ENCODE data around the gene DICER1. TPM values are rescaled to one million over a fixed set of nuclear protein-coding genes. Genes with fewer than 3 reads are reported as not detected.

Gene DICER1
- polyA plus RNA-seq, 1 donor (not counting 4 experiments of a cell fraction or from before 2014, with no cell fraction given), result 31.6 TPM

DNA sequence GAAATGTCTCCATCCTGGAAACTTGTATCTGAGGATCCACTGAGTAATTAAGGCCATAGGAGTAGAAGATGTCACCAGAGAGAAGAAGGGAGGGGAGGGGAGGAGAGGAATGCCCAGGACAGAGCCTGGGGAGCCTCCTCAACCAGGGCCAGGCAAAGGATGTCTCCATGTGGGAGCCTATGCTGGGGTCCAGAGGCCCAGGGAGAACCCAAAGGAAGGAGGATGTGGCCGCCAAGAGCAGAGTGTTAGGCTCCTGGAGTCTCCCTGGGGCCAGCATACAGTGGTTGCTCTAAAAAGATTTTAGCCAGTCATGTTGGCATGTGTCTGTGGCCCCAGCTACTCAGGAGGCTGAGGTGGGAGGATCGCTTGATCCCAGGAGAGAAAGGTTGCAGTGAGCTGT, 92.6 kb downstream of the DICER1 start:
- no peak overlapping the region for H3K4me3 ChIP-seq (ENCODE audit: control insufficient read depth in 2 of 3, extremely low read depth in 1 of 3, insufficient read depth in 2 of 3, low read depth in 1 of 3, low read length in 3 of 3)
- H3K4me1 ChIP-seq (ENCODE audit: control insufficient read depth, extremely low read depth, insufficient read depth, low read length), result no peaks in the 10 kb centered on the region
- H4K20me1 ChIP-seq (ENCODE audit: control insufficient read depth, extremely low read depth, insufficient read depth, low read length), result no peaks in the 10 kb centered on the region
- TF ChIP-seq CTCF (optimal IDR thresholded peaks at IDR 0.05 in 1 of 3, IDR thresholded peaks at IDR 0.05 in 1 of 3, conservative IDR thresholded peaks at IDR 0.05 in 1 of 3; ENCODE audit: extremely low read depth in 1 of 3, insufficient read depth in 2 of 3, low read length in 3 of 3) (no peak), EZH2 (IDR thresholded peaks at IDR 0.05; ENCODE audit: low read length) (no peak)
- H3K4me2 ChIP-seq (ENCODE audit: control insufficient read depth, extremely low read depth, insufficient read depth, low read depth, low read length), result no peak overlapping the region
- H2AFZ ChIP-seq (ENCODE audit: control insufficient read depth, low read length), result no peak overlapping the region
- dilution Hi-C loops (cut with MboI; ENCODE audit: extremely low pct_ligation_motif_present, low sequenced_read_pairs), result no loop called here
- H3K9ac ChIP-seq (ENCODE audit: control insufficient read depth, extremely low read depth, insufficient read depth, low read length), result no peak overlapping the region
- no peak for FAIRE-seq
- no peaks in the 10 kb centered on the region for H3K9me1 ChIP-seq (ENCODE audit: control insufficient read depth, extremely low read depth, insufficient read depth, low read length)
- no peak for DNase-seq (ENCODE audit: low read depth, low spot score)
- H3K27ac ChIP-seq (ENCODE audit: control insufficient read depth, insufficient read depth, low read length), result no peak overlapping the region
- H3K27me3 ChIP-seq (ENCODE audit: control insufficient read depth, extremely low read depth, insufficient read depth, low read length), result no peaks in the 10 kb centered on the region
- no peaks in the 10 kb centered on the region for H3K9me3 ChIP-seq (ENCODE audit: control insufficient read depth, low read depth, low read length)
- no peaks in the 10 kb centered on the region for H3K79me2 ChIP-seq (ENCODE audit: control insufficient read depth, insufficient read depth, low read length)
- H3K36me3 ChIP-seq (ENCODE audit: control insufficient read depth in 2 of 2, extremely low read depth in 1 of 2, insufficient read depth in 2 of 2, low read length in 2 of 2), result no peaks in the 10 kb centered on the region

DNA sequence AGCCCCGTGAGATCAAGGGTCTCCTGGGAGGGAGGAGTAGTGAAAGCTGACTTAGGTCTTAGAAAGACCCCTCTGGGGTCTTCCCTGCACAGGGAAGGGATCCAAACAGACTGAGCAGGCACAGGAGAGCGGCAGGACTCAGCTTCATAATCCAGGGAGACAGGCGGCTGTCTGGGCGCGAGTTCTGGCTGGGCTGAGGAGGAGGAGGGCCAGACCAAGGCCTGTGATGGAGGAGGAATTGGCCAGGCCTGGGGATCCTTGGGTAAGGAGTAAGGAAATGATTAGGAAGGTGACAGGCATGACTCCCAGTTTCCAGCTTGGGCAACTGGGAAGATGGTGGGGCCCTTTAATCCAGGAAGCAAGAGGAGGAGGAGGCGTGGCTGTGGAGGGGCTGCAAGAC, 93.1 kb downstream of the DICER1 start:
- H3K9me3 ChIP-seq (ENCODE audit: control insufficient read depth, low read depth, low read length), result no peaks in the 10 kb centered on the region
- no peak overlapping the region for H3K4me2 ChIP-seq (ENCODE audit: control insufficient read depth, extremely low read depth, insufficient read depth, low read depth, low read length)
- H3K4me3 ChIP-seq (ENCODE audit: control insufficient read depth in 2 of 3, extremely low read depth in 1 of 3, insufficient read depth in 2 of 3, low read depth in 1 of 3, low read length in 3 of 3), result no peak overlapping the region
- H2AFZ ChIP-seq (ENCODE audit: control insufficient read depth, low read length), result no peak overlapping the region
- no peak for TF ChIP-seq EZH2 (IDR thresholded peaks at IDR 0.05; ENCODE audit: low read length)
- no peak for TF ChIP-seq CTCF (optimal IDR thresholded peaks at IDR 0.05 in 1 of 3, IDR thresholded peaks at IDR 0.05 in 1 of 3, conservative IDR thresholded peaks at IDR 0.05 in 1 of 3; ENCODE audit: extremely low read depth in 1 of 3, insufficient read depth in 2 of 3, low read length in 3 of 3)
- H3K9ac ChIP-seq (ENCODE audit: control insufficient read depth, extremely low read depth, insufficient read depth, low read length), result no peak overlapping the region
- dilution Hi-C loops (cut with MboI; ENCODE audit: extremely low pct_ligation_motif_present, low sequenced_read_pairs), result no loop called here
- DNase-seq (ENCODE audit: low read depth, low spot score) (no peak), FAIRE-seq (no peak)
- no peaks in the 10 kb centered on the region for H3K79me2 ChIP-seq (ENCODE audit: control insufficient read depth, insufficient read depth, low read length)
- no peaks in the 10 kb centered on the region for H3K27me3 ChIP-seq (ENCODE audit: control insufficient read depth, extremely low read depth, insufficient read depth, low read length)
- no peak overlapping the region for H3K27ac ChIP-seq (ENCODE audit: control insufficient read depth, insufficient read depth, low read length)
- H3K9me1 ChIP-seq (ENCODE audit: control insufficient read depth, extremely low read depth, insufficient read depth, low read length), result no peaks in the 10 kb centered on the region
- H3K36me3 ChIP-seq (ENCODE audit: control insufficient read depth in 2 of 2, extremely low read depth in 1 of 2, insufficient read depth in 2 of 2, low read length in 2 of 2), result no peaks in the 10 kb centered on the region
- H3K4me1 ChIP-seq (ENCODE audit: control insufficient read depth, extremely low read depth, insufficient read depth, low read length), result no peaks in the 10 kb centered on the region
- H4K20me1 ChIP-seq (ENCODE audit: control insufficient read depth, extremely low read depth, insufficient read depth, low read length), result no peaks in the 10 kb centered on the region
